Subcutaneous adipose tissue (tissue), 4 donors: ENCODE measurements around the gene PTPRK. TPM values are rescaled to one million over a fixed set of nuclear protein-coding genes. Genes with fewer than 3 reads are reported as not detected.

Experiments used
- CTCF ChIP-seq: fragments of 450-650 bp; IDR thresholded peaks from one replicate; pipeline ENCODE4 v1.5.1; 2016; ENCODE audit warnings: low read depth, mild to moderate bottlenecking, control low read depth, antibody characterized with exemption, moderate library complexity
- total RNA-seq, 4 donors: library from RNA; depleted of rRNA; stranded (reverse); fragments of >200 nt; gene quantifications; one replicate each; pipeline ENCODE4 v1.1.0, GENCODE V29; 2016

Gene PTPRK
- total RNA-seq, 4 donors from 2014 or later = 21.6 to 31.0 (median 26.1) TPM

GRCh38 chr6:128007658-128008057, 512.7 kb downstream of the PTPRK start:
- TF ChIP-seq CTCF = no peak

- no peak for TF ChIP-seq CTCF
These were observed 515.4 kb downstream of the PTPRK start for GRCh38 chr6:128005009-128005408.

GRCh38 chr6:128000363-128000762, 520.0 kb downstream of the PTPRK start:
- no peak for TF ChIP-seq CTCF

- TF ChIP-seq CTCF = no peak
These were observed 521.4 kb downstream of the PTPRK start for GRCh38 chr6:127998985-127999384.

- TF ChIP-seq CTCF = no peak
These were observed 522.8 kb downstream of the PTPRK start for GRCh38 chr6:127997496-127998164.

- TF ChIP-seq CTCF = no peak
These were observed 523.5 kb downstream of the PTPRK start for GRCh38 chr6:127996925-127997324.

GRCh38 chr6:127992144-127992543, 528.3 kb downstream of the PTPRK start:
- no peak for TF ChIP-seq CTCF
